ENCODE measurements around the gene CCDC15.
"Not testable (repeated sequence)": the region's sequence is repeated elsewhere in the genome, so short reads cannot be mapped to it uniquely, and the experiment has no call there.

Gene CCDC15

DNA sequence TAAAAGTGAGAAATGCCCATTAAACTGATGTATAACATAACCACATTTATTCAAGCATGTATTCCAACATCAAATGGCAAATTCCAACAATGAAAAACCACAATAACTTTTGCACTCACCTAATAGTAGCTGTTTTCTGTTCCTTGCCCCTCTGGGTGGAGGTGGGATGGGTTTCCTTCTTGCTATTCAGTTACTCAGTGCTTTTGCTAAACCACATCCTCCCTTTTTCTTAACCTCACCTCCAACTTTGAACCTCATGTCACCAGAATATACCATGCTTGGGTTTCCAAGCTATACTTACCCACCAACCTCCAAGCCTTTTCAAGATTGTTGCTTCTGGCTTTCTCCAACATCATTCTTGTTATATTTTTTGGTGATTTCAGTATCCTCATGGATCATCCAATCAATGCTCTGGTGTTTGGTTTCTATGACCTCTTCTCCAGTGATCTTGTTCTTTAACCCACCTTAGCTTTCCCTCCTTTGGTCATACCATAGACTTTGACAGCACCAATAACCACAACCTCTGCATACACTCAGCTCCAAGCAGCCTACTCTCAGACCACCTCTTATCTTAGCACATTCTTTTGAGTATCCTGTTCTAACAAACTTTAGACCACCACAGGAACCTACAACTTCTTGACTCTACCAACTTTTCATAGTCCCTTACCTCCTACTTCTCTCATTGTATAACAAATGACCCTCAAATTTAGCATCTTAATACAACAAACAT, 3.2 kb upstream of the CCDC15 start:
- TF ChIP-seq, protein P1, sequence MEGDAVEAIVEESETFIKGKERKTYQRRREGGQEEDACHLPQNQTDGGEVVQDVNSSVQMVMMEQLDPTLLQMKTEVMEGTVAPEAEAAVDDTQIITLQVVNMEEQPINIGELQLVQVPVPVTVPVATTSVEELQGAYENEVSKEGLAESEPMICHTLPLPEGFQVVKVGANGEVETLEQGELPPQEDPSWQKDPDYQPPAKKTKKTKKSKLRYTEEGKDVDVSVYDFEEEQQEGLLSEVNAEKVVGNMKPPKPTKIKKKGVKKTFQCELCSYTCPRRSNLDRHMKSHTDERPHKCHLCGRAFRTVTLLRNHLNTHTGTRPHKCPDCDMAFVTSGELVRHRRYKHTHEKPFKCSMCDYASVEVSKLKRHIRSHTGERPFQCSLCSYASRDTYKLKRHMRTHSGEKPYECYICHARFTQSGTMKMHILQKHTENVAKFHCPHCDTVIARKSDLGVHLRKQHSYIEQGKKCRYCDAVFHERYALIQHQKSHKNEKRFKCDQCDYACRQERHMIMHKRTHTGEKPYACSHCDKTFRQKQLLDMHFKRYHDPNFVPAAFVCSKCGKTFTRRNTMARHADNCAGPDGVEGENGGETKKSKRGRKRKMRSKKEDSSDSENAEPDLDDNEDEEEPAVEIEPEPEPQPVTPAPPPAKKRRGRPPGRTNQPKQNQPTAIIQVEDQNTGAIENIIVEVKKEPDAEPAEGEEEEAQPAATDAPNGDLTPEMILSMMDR (IDR thresholded peaks at IDR 0.05; ENCODE audit: insufficient read depth, low read length, poor library complexity, severe bottlenecking), result no peak
- Histone ChIP-seq H3K27me3 (replicated peaks; ENCODE audit: control insufficient read depth, insufficient read depth, low read length) (no peaks in the 10 kb centered on the region), H3K36me3 (ENCODE audit: control insufficient read depth, insufficient read depth, low read length) (no peaks in the 10 kb centered on the region), H3K4me3 (replicated peaks; ENCODE audit: low read depth, low read length) (no peak overlapping the region)
- DNase-seq (ENCODE audit: extremely low read depth, insufficient read length), result no peak

DNA sequence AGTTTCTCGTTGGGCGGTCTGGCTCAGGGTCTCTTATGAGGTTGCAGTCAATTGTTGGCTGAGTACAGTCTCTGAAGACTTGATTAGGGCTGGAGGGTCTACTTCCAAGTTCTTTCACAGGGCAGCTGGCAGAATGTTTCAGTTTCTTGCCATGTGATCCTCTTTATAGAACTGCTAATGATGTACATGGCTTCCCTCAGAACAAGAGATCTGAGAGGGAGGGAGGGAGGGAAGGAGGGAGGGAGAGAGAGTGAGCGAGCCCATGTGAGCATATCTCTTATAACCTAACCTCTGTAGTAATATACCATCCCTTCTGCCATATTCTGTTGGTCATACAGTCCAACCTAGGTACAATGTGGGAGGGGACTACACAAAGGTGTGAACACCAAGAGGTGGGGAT, 2.7 kb upstream of the CCDC15 start:
- Histone ChIP-seq H3K27me3 (replicated peaks; ENCODE audit: control insufficient read depth, insufficient read depth, low read length) (no peaks in the 10 kb centered on the region), H3K36me3 (ENCODE audit: control insufficient read depth, insufficient read depth, low read length) (no peaks in the 10 kb centered on the region), H3K4me3 (replicated peaks; ENCODE audit: low read depth, low read length) (no peak overlapping the region)
- no peak for DNase-seq (ENCODE audit: extremely low read depth, insufficient read length)
- TF ChIP-seq, protein P1 (IDR thresholded peaks at IDR 0.05; ENCODE audit: insufficient read depth, low read length, poor library complexity, severe bottlenecking), result no peak

GRCh38 chr11:124954590-124954955, 571 bp downstream of the CCDC15 start:
- DNase-seq (ENCODE audit: extremely low read depth, insufficient read length), result no peak
- peak overlapping the region; percentile 76 for H3K4me3 ChIP-seq (replicated peaks; ENCODE audit: low read depth, low read length)
- no peaks in the 10 kb centered on the region for H3K27me3 ChIP-seq (replicated peaks; ENCODE audit: control insufficient read depth, insufficient read depth, low read length)
- TF ChIP-seq, protein P1 (IDR thresholded peaks at IDR 0.05; ENCODE audit: insufficient read depth, low read length, poor library complexity, severe bottlenecking), result no peak
- H3K36me3 ChIP-seq (ENCODE audit: control insufficient read depth, insufficient read depth, low read length), result no peaks in the 10 kb centered on the region

GRCh38 chr11:124955035-124955434, 1.0 kb downstream of the CCDC15 start:
- no peaks in the 10 kb centered on the region for H3K36me3 ChIP-seq (ENCODE audit: control insufficient read depth, insufficient read depth, low read length)

GRCh38 chr11:124961972-124962609, 8.1 kb downstream of the CCDC15 start:
- peak; percentile 44 for DNase-seq (ENCODE audit: extremely low read depth, insufficient read length)
- H3K4me3 ChIP-seq (replicated peaks; ENCODE audit: low read depth, low read length), result no peak overlapping the region
- no peaks in the 10 kb centered on the region for H3K36me3 ChIP-seq (ENCODE audit: control insufficient read depth, insufficient read depth, low read length)
- H3K27me3 ChIP-seq (replicated peaks; ENCODE audit: control insufficient read depth, insufficient read depth, low read length), result no peaks in the 10 kb centered on the region
- TF ChIP-seq, protein P1 (IDR thresholded peaks at IDR 0.05; ENCODE audit: insufficient read depth, low read length, poor library complexity, severe bottlenecking), result peak; percentile 60

More at GRCh38 chr11:124955035-124955434, 1.0 kb downstream of the CCDC15 start:
- H3K4me3 ChIP-seq (replicated peaks; ENCODE audit: low read depth, low read length), result no peak overlapping the region
- TF ChIP-seq, protein P1 (IDR thresholded peaks at IDR 0.05; ENCODE audit: insufficient read depth, low read length, poor library complexity, severe bottlenecking), result no peak
- H3K27me3 ChIP-seq (replicated peaks; ENCODE audit: control insufficient read depth, insufficient read depth, low read length), result no peaks in the 10 kb centered on the region
- no peak for DNase-seq (ENCODE audit: extremely low read depth, insufficient read length)

DNA sequence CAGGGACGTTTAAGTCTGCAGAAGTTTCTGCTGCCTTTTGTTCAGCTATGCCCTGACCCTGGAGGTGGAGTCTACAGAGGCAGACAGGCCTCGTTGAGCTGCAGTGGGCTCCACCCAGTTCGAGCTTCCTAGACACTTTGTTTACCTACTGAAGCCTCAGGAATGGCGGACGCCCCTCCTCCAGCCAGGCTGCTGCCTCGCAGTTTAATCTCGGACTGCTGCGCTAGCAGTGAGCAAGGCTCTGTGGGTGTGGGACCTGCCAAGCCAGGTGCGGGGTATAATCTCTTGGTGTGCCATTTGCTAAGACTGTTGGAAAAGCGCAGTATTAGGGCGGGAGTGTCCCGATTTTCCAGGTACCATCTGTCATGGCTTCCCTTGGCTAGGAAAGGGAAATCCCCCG, 14.2 kb downstream of the CCDC15 start:
- not testable (repeated sequence) for H3K27me3 ChIP-seq (replicated peaks; ENCODE audit: control insufficient read depth, insufficient read depth, low read length); H3K36me3 ChIP-seq (ENCODE audit: control insufficient read depth, insufficient read depth, low read length); DNase-seq (ENCODE audit: extremely low read depth, insufficient read length); H3K4me3 ChIP-seq (replicated peaks; ENCODE audit: low read depth, low read length)

Data from GM06990 (cell line).